ENCODE results near the gene GRIK4. TPM values are rescaled to one million over a fixed set of nuclear protein-coding genes. Genes with fewer than 3 reads are reported as not detected.

GRIK4 gene
- polyA plus RNA-seq, 1 donor from 2014 or later = 3.4 TPM

DNA sequence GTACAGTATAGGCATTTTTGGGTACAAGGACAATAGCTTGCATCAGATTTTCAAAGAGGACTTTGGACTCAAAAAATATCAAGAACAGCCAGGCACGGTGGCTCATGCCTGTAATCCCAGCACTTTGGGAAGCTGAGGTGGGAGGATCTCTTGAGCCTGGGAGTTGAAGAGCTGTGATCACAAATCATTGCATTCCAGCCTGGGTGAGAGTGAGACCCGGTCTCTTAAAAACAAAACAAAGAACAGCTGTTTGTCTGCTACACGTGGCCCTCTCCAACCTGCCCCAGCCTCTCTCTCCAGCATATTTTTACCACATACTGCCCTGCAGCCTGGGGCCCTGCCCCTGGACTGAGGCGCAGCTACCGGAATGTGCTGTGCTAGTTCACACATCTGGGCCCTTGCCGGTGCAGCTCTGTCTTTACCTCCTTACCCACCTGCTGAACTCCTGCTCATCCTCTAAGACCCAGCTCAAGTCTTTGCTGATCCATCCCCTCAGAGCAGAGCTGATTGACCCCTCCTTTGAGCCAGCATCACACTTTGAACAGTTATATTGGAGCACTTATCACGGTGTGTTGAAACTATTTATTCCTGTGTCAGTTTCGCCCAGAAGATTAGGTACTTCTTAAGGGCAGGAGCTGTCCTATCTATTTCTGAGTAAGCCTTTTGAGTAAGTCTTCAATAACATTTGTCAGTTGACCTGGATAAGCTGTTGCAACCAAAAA is 29.4 kb downstream of the GRIK4 start:
- no peak for TF ChIP-seq POLR2AphosphoS5 (IDR thresholded peaks at IDR 0.05)
- no peak for TF ChIP-seq TAF1 (IDR thresholded peaks at IDR 0.05; ENCODE audit: low read depth)
- no peak for TF ChIP-seq SMC3 (conservative IDR thresholded peaks at IDR 0.05; ENCODE audit: poor library complexity)
- no peak for TF ChIP-seq EP300 (conservative IDR thresholded peaks at IDR 0.05; ENCODE audit: poor library complexity, severe bottlenecking)
- no peak for TF ChIP-seq MXI1 (conservative IDR thresholded peaks at IDR 0.05; ENCODE audit: poor library complexity, severe bottlenecking)
- TF ChIP-seq, protein P1, sequence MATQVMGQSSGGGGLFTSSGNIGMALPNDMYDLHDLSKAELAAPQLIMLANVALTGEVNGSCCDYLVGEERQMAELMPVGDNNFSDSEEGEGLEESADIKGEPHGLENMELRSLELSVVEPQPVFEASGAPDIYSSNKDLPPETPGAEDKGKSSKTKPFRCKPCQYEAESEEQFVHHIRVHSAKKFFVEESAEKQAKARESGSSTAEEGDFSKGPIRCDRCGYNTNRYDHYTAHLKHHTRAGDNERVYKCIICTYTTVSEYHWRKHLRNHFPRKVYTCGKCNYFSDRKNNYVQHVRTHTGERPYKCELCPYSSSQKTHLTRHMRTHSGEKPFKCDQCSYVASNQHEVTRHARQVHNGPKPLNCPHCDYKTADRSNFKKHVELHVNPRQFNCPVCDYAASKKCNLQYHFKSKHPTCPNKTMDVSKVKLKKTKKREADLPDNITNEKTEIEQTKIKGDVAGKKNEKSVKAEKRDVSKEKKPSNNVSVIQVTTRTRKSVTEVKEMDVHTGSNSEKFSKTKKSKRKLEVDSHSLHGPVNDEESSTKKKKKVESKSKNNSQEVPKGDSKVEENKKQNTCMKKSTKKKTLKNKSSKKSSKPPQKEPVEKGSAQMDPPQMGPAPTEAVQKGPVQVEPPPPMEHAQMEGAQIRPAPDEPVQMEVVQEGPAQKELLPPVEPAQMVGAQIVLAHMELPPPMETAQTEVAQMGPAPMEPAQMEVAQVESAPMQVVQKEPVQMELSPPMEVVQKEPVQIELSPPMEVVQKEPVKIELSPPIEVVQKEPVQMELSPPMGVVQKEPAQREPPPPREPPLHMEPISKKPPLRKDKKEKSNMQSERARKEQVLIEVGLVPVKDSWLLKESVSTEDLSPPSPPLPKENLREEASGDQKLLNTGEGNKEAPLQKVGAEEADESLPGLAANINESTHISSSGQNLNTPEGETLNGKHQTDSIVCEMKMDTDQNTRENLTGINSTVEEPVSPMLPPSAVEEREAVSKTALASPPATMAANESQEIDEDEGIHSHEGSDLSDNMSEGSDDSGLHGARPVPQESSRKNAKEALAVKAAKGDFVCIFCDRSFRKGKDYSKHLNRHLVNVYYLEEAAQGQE (IDR thresholded peaks at IDR 0.05; ENCODE audit: borderline replicate concordance) = no peak
- TF ChIP-seq EZH2 (IDR thresholded peaks at IDR 0.05; ENCODE audit: borderline replicate concordance, insufficient read depth, low read length, poor library complexity, severe bottlenecking) = no peak
- TF ChIP-seq, protein P2, sequence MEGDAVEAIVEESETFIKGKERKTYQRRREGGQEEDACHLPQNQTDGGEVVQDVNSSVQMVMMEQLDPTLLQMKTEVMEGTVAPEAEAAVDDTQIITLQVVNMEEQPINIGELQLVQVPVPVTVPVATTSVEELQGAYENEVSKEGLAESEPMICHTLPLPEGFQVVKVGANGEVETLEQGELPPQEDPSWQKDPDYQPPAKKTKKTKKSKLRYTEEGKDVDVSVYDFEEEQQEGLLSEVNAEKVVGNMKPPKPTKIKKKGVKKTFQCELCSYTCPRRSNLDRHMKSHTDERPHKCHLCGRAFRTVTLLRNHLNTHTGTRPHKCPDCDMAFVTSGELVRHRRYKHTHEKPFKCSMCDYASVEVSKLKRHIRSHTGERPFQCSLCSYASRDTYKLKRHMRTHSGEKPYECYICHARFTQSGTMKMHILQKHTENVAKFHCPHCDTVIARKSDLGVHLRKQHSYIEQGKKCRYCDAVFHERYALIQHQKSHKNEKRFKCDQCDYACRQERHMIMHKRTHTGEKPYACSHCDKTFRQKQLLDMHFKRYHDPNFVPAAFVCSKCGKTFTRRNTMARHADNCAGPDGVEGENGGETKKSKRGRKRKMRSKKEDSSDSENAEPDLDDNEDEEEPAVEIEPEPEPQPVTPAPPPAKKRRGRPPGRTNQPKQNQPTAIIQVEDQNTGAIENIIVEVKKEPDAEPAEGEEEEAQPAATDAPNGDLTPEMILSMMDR (IDR thresholded peaks at IDR 0.05; ENCODE audit: poor library complexity, severe bottlenecking) = no peak
- TF ChIP-seq RAD21 (conservative IDR thresholded peaks at IDR 0.05) = no peak
- H3K4me2 ChIP-seq (ENCODE audit: low read length) = no peak overlapping the region
- no peak overlapping the region for H3K27ac ChIP-seq (ENCODE audit: low read length)
- H3K79me2 ChIP-seq (replicated peaks; ENCODE audit: insufficient read depth, low read length) = no peaks in the 10 kb centered on the region
- H3K36me3 ChIP-seq (ENCODE audit: insufficient read depth, low read length) = no peaks in the 10 kb centered on the region
- no peak overlapping the region for H2AFZ ChIP-seq (ENCODE audit: low read depth, low read length)
- no peak overlapping the region for H3K4me3 ChIP-seq (ENCODE audit: low read length)
- no peaks in the 10 kb centered on the region for H4K20me1 ChIP-seq (ENCODE audit: insufficient read depth)
- H3K9me2 ChIP-seq (ENCODE audit: insufficient read depth, low read length) = no peaks in the 10 kb centered on the region
- H3K27me3 ChIP-seq (ENCODE audit: insufficient read depth, low read depth, low read length) = no peaks in the 10 kb centered on the region
- H3K9me3 ChIP-seq (ENCODE audit: low read length) = no peaks in the 10 kb centered on the region
- no peak overlapping the region for H3K9ac ChIP-seq (ENCODE audit: low read length)
- H3F3A ChIP-seq (ENCODE audit: insufficient read depth, low read length, poor library complexity, severe bottlenecking) = no peaks in the 10 kb centered on the region

DNA sequence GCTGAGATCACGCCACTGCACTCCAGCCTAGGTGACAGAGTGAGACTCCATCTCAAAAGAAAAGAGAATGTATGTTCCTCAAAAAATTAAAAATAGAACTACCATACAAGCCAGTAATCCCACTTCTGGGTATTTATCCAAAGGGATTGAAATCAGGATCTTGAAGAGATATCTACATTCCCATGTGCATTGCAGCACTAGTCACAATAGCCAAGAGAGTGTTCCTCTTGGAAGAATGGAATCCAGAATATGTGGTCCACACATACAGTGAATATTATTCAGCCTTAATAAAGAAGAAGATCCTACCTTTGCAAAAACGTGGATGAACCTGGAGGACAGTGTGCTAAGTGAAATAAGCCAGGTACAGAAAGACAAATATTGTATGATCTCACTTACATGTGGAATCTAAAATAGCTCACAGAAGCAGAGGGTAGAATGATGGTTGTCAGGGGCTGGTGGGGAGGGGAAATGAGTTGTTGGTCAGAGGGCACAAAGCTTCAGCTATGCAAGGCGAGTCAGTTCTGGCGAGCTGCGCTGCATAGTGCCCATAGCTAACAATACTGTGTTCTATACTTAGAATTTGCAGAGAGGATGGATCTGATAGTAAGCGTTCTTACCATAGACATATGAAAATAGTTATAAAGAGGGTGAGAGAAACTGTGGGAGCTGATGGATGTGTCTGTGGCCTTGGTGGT is 32.1 kb downstream of the GRIK4 start:
- TF ChIP-seq POLR2AphosphoS5 (IDR thresholded peaks at IDR 0.05) (no peak), SMC3 (conservative IDR thresholded peaks at IDR 0.05; ENCODE audit: poor library complexity) (no peak), MXI1 (conservative IDR thresholded peaks at IDR 0.05; ENCODE audit: poor library complexity, severe bottlenecking) (no peak), TAF1 (IDR thresholded peaks at IDR 0.05; ENCODE audit: low read depth) (no peak), EZH2 (IDR thresholded peaks at IDR 0.05; ENCODE audit: borderline replicate concordance, insufficient read depth, low read length, poor library complexity, severe bottlenecking) (no peak)
- H3K9me3 ChIP-seq (ENCODE audit: low read length) = no peaks in the 10 kb centered on the region

More for the DNA sequence above, 32.1 kb downstream of the GRIK4 start:
- Histone ChIP-seq H3K27ac (ENCODE audit: low read length) (no peak overlapping the region), H3K4me2 (ENCODE audit: low read length) (no peak overlapping the region), H3K4me3 (ENCODE audit: low read length) (no peak overlapping the region), H3K79me2 (replicated peaks; ENCODE audit: insufficient read depth, low read length) (no peaks in the 10 kb centered on the region), H3K36me3 (ENCODE audit: insufficient read depth, low read length) (no peaks in the 10 kb centered on the region), H3K9me2 (ENCODE audit: insufficient read depth, low read length) (no peaks in the 10 kb centered on the region), H3K27me3 (ENCODE audit: insufficient read depth, low read depth, low read length) (no peaks in the 10 kb centered on the region), H3F3A (ENCODE audit: insufficient read depth, low read length, poor library complexity, severe bottlenecking) (no peaks in the 10 kb centered on the region), H4K20me1 (ENCODE audit: insufficient read depth) (no peaks in the 10 kb centered on the region), H3K9ac (ENCODE audit: low read length) (no peak overlapping the region), H2AFZ (ENCODE audit: low read depth, low read length) (no peak overlapping the region)

All from neural cell (in vitro differentiated cells).